ENCODE measurements around the gene GULP1. TPM values are rescaled to one million over a fixed set of nuclear protein-coding genes. Genes with fewer than 3 reads are reported as not detected.

GULP1 gene
- total and polyA plus RNA-seq, 2 of the 4 experiments (the other 2 are of a cell fraction), result 24.4 to 40.1 TPM

DNA sequence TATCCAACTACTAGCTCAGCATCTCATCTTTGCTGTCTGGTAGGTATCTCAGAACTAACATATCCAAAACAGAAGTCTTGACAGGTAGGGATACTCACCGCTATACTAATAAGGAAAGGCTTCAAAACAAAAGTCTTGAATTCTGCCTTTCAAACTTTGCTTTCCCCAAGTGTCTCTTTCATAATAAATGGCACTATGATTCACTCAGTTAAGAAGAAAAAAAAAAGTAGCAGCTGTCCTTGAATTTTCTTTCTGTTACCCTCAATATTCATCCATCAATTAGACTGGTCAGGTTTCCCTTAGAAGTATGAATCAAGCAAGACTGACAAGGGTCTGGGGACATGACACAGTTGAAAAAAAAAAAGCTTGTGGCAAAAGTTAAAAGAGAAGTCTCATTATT lies 175.1 kb downstream of the GULP1 start:
- POLR2A ChIA-PET (ENCODE audit: unreplicated experiment), result no interaction called here
- H3K9me3 ChIP-seq (ENCODE audit: control insufficient read depth, insufficient read depth, low read length), result no peaks in the 10 kb centered on the region
- dilution Hi-C loops (cut with HindIII; ENCODE audit: low sequenced_read_pairs, unreplicated experiment), result no loop called here
- in situ Hi-C loops (cut with MboI; ENCODE audit: low sequenced_read_pairs), result no loop called here
- H4K5ac ChIP-seq (ENCODE audit: low read depth, low read length), result no peak overlapping the region
- no peak for DNase-seq
- H2AK9ac ChIP-seq (replicated peaks; ENCODE audit: low read depth, low read length, poor library complexity), result no peak overlapping the region
- BruUV-seq (replicated peaks), result no TSS peak
- no peak overlapping the region for H2BK120ac ChIP-seq (ENCODE audit: low read depth, low read length)
- no peak overlapping the region for H3K4me3 ChIP-seq (ENCODE audit: insufficient read depth, low read depth, low read length)
- no peak overlapping the region for H2BK5ac ChIP-seq (ENCODE audit: low read depth, low read length, poor library complexity, severe bottlenecking)
- no peak overlapping the region for H3K14ac ChIP-seq (replicated peaks; ENCODE audit: low read depth, low read length)
- H3K9ac ChIP-seq (ENCODE audit: low read depth, low read length), result no peak overlapping the region
- no peak overlapping the region for H2BK15ac ChIP-seq (ENCODE audit: low read depth, low read length)
- no peak overlapping the region for H3K27ac ChIP-seq (ENCODE audit: insufficient read depth, low read length)
- no peaks in the 10 kb centered on the region for H4K20me1 ChIP-seq (ENCODE audit: insufficient read depth, low read length)
- no peak overlapping the region for H3K4me2 ChIP-seq (ENCODE audit: low read depth, low read length)
- H3K9me1 ChIP-seq (ENCODE audit: insufficient read depth, low read length), result no peaks in the 10 kb centered on the region; the same call in 1 of the 2 replicates
- no peak overlapping the region for H2BK20ac ChIP-seq (ENCODE audit: low read depth, low read length)
- intact Hi-C loops (cut with micrococcal nuclease), result no loop called here
- no peak overlapping the region for H2AFZ ChIP-seq (replicated peaks; ENCODE audit: low read length, poor library complexity)
- H3K18ac ChIP-seq (ENCODE audit: low read depth, low read length), result no peak overlapping the region
- no peak overlapping the region for H4K8ac ChIP-seq (ENCODE audit: low read depth in 2 of 2, low read length in 2 of 2)
- H3K23ac ChIP-seq (ENCODE audit: low read depth, low read length), result no peak overlapping the region
- H3K4ac ChIP-seq (ENCODE audit: low read depth, low read length), result no peak overlapping the region
- H3K79me1 ChIP-seq (ENCODE audit: low read depth in 1 of 2, low read length in 2 of 2), result peaks cover 17 to 25% of the 10 kb centered on the region in 2 experiments
- no peaks in the 10 kb centered on the region for H3K27me3 ChIP-seq (ENCODE audit: control insufficient read depth, insufficient read depth, low read length)
- no peak for TF ChIP-seq CEBPB (IDR thresholded peaks at IDR 0.05; ENCODE audit: low read depth, low read length)
- TF ChIP-seq SMC3 (IDR thresholded peaks at IDR 0.05; ENCODE audit: low read depth, low read length), result no peak
- no peak for TF ChIP-seq FOS (IDR thresholded peaks at IDR 0.05; ENCODE audit: low read depth, low read length)
- TF ChIP-seq USF2 (IDR thresholded peaks at IDR 0.05; ENCODE audit: low read depth, low read length), result no peak
- TF ChIP-seq MXI1 (IDR thresholded peaks at IDR 0.05; ENCODE audit: borderline replicate concordance, low read depth, low read length), result no peak
- TF ChIP-seq, protein P1, sequence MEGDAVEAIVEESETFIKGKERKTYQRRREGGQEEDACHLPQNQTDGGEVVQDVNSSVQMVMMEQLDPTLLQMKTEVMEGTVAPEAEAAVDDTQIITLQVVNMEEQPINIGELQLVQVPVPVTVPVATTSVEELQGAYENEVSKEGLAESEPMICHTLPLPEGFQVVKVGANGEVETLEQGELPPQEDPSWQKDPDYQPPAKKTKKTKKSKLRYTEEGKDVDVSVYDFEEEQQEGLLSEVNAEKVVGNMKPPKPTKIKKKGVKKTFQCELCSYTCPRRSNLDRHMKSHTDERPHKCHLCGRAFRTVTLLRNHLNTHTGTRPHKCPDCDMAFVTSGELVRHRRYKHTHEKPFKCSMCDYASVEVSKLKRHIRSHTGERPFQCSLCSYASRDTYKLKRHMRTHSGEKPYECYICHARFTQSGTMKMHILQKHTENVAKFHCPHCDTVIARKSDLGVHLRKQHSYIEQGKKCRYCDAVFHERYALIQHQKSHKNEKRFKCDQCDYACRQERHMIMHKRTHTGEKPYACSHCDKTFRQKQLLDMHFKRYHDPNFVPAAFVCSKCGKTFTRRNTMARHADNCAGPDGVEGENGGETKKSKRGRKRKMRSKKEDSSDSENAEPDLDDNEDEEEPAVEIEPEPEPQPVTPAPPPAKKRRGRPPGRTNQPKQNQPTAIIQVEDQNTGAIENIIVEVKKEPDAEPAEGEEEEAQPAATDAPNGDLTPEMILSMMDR (conservative IDR thresholded peaks at IDR 0.05; ENCODE audit: low read depth, low read length), result no peak
- no peak for TF ChIP-seq NFE2L2 (IDR thresholded peaks at IDR 0.05; ENCODE audit: low read depth, low read length)
- TF ChIP-seq RAD21 (IDR thresholded peaks at IDR 0.05; ENCODE audit: low read length), result no peak
- TF ChIP-seq ELK1 (IDR thresholded peaks at IDR 0.05; ENCODE audit: borderline replicate concordance, low read depth, low read length), result no peak
- no peaks in the 10 kb centered on the region for H3K4me1 ChIP-seq (ENCODE audit: control insufficient read depth, insufficient read depth, low read length)
- CTCF ChIA-PET, result interaction anchor here (1.5 kb wide), 1 partner anchor 10 kb away, joined by 3 read pairs; no protein-coding TSS in a partner anchor
- H4K91ac ChIP-seq (ENCODE audit: insufficient read depth, low read depth, low read length), result no peak overlapping the region
- H3K56ac ChIP-seq (ENCODE audit: extremely low read depth, insufficient read depth, low read length), result no peak overlapping the region
- no peak for ATAC-seq (ENCODE audit: low read depth)
- H2AK5ac ChIP-seq (ENCODE audit: low read depth, low read length), result no peak overlapping the region
- no CpG with 5 or more reads among the region's 1 CpG for WGBS, 2 experiments (ENCODE audit: extremely low coverage in 2 of 2, insufficient read length in 1 of 2)
- H3K36me3 ChIP-seq (ENCODE audit: control insufficient read depth, insufficient read depth, low read length), result no peaks in the 10 kb centered on the region
